GM18511 (cell line): ENCODE data around the gene TRPV4.

Experiments used
- ATAC-seq: cut with Tn5 transposase; IDR thresholded peaks from one replicate; pipeline ENCODE4 v1.9.1; 2021; ENCODE audit warnings: mild to moderate bottlenecking, moderate library complexity; ENCODE audit not compliant: unreplicated experiment

The TRPV4 gene

DNA sequence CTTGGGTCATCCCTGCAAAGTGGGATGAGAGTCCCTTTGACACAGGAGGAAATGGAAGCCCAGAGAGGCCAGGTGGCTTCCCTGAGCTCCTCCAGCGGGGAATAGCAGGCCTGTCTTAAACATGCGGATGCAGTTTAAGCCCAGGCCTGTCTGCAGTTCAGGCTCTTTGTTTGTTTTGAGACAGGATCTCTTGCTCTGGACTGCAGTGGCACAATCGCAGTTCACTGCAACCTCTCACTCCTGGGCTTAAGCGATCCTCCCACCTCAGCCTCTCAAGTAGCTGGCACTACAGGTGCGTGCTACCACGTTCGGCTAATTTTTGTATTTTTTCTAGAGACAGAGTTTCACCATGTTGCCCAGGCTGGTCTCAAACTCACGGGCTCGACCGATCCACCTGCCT, 3.5 kb downstream of the TRPV4 start:
- no peak for ATAC-seq

DNA sequence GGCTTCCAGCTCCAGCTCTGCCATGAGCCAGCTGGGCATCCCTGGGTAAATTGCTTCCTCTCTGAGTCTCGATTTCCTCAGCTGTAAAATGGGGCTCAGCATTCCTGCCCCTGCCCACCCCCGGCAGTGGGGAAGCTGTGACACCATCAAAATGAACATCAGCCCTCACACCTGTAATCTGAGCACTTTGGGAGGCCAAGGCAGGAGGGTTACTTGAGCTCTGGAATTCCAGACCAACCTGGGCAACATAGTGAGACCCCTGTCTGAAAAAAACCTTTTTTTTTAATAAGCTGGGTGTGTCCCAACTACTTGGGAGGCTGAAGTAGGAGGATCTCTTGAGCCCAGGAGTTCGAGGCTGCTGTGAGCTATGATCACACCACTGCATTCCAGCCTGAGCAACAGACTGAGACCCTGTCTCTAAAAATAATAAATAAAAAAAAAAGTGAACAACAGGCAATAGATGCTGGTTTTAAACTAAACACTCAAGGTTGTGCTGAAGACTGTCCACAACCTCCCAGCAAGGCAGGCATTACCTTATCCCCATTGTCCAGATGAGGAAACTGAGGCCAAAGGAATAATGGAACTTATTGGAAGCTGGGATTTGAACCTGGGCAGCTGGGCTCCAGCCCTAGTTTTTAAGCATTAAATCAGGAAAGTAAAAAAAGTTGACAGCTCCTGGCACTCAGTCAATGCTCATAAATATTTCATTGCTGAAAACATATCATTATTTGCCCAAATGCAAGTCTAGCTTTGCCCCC, 4.3 kb downstream of the TRPV4 start:
- no peak for ATAC-seq

DNA sequence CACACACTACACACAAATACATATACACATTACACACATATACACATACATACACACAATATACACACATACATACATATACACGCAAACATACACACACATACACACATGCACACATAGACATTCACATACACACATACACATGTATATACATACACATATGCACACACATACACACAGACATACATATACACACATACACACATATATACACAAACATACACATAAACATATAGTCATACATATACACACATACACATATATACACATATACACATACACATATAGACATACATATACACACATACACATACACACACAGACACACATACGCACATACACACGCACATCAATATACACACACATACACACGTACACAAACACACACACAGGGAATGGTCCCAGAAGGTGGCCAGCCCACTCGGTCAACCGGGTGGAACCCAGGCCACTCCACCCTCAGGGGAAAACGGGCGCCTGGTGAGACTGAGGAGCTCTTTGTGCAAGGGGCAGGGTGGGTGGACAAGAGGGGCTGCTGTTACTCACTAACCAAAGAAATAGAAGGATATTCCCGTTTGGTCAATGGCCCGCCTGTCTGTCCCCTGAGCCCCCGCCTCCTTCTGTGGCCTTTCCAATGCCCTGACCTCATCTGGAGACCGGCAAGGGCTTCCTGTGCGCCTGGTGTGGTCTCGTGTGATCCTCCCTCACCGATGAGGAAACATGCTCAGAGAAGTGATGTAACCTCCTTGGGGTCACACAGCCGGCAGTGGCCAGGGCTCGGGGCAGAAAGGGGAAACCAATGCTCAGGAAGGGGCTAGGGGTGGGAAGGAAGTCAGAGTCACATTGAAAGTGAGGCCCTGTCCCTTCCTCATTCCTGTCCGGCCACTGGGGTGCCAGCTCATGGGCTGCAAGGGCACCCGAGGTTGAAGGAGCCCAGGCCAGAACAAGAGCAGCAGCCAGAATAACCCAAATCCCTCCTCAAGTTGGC, 5.3 kb downstream of the TRPV4 start:
- ATAC-seq = no peak

DNA sequence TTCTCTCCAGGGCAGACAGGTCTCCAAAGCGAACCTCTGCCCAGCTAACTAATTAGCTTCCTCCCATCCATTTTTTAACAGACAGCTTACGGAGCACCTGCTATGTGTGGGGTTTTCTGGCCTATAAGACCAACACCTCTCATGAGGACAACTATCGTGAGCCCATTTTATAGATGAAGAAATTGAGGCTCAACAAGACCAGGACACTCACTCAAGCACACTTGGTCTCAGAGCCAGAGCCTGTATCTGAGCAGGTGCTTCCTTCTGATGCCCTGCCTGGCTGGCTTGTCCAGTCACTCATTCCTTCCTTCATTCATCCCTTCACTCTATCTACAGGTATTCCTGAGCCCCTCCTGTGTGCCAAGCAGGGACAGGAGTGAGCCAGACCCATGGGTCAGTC, 6.1 kb downstream of the TRPV4 start:
- ATAC-seq = no peak

DNA sequence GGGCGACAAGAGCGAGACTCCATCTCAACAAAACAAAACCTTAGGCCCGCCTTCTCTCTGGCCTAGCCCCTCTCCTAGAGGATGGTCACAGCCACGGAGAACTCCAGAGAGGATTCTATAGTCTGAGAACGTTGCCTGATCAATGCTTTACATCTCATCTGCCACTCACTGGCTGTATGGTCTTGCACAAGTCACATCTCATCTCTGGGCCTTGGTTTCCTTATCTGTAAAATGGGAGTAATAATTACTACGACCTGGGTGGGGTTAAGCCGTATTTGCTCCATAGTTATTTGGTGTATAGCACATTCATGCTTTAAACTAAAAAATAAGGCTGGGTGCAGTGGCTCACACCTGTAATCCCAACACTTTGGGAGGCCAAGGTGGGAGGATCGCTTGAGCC, 8.5 kb downstream of the TRPV4 start:
- no peak for ATAC-seq

DNA sequence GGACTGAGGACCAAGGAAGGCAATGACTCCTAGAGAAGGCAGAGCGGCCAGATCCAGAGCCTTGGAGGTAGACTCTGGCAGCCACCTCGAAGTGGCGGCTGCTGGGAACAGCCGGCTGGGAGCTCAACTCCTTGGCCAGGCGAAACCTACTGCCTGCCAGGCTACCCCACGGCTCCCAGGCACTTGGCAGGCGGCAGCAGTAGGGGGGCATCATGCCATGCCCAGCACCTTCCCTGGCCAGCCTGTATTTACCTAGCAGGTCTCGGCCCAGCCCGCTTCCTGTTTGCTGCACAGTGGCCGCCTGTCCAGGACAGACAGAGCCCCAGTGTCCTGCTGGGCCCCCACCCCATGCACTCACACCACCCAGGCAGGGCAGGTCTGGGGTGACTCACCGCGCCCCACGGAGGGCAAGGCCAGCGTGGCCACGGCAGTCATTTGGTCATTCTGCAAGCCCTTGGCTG, 10.2 kb downstream of the TRPV4 start:
- no peak for ATAC-seq

DNA sequence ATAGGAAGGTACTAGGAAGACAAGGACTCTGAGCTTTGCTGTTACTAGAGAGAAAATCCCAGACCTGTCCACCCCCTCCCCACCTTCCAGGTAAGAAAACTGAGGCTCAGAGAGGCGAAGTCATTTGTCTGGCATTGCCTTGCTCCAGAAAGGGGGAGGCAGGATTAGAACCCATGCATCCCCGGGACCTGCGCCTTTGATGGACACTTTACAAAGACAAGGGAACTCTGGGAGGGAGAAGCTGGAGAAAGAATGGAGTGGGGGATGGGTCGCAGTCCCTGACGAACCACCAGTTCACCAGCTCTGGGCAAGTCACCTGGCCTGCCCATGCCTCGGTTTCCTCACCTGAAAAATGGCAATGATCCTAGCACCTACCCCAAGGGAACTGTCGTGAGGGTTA, 10.8 kb downstream of the TRPV4 start:
- no peak for ATAC-seq

DNA sequence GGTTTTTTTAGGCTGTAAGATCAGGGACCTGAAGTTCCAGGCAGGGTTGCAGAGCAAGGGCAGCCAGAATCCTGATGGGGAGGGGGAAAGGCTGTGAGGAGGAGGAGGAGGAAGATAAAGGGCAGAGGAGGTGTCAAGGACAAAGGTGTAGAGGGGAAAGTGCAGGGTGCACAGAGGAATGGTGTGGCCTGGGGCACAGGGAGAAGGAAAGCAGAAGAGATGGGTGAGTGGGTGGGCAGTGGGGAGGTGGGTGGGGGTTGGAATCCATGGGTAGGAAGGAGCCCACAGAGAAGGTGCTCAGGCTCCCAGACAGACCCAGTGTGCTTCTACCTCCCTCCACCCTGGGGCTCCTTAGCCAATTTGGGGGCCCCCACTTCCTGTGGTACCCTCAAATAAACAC, 11.2 kb downstream of the TRPV4 start:
- ATAC-seq = no peak

DNA sequence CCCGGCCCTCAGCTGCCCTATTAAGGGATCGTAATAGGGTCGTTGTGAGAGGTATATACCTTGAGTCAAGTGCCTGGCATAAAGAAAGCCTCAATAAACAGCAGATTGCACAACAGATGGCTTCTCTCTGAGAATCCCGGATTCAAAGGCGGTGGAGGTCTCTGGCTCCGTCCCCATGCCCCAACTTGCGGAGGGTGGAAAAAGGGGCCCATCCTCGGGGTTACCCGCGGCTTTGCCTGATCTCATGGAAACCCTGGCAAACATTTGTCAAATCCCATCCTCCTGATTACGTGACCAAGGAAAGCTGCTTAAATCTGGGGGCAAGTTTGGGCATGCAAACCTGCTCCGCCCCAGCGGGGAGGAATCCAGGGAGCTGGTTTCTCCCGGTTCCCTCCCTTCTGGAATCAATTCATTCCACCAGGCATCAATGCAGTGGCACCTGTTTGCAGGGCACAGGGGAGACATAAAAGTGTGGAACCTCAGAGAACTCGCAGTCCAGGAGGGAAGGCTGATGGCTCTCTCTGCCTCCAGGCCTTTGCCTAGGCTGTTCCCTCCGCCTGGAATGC, 12.3 kb downstream of the TRPV4 start:
- ATAC-seq = no peak

DNA sequence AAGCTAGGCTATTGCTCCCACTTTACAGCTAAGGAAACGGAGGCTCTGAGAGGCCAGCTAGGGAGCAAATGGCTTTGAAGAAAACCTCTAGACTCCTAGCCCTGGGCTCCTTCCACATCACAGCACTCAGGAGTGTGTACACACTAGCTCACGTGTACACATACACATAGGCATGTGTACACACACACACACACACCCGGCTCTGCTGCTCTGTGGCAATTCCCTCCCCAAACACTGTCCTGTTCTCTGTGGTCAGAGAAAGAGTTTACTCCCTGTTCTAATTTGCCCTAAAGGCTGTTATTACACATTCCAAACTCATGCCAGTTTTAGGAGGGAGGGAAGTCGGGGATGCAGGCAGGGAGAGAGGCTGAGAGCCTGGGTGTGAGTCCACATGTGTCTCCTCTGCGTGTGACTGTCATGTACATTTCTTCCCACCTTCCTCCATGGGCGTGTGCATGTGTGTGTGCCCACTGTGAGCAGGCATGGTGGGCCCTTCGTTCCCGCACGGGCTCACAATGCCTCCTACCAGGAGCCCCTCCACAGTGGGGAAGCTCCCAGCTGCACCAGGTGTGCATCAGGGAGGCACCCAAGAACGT, 14.2 kb downstream of the TRPV4 start:
- no peak for ATAC-seq

DNA sequence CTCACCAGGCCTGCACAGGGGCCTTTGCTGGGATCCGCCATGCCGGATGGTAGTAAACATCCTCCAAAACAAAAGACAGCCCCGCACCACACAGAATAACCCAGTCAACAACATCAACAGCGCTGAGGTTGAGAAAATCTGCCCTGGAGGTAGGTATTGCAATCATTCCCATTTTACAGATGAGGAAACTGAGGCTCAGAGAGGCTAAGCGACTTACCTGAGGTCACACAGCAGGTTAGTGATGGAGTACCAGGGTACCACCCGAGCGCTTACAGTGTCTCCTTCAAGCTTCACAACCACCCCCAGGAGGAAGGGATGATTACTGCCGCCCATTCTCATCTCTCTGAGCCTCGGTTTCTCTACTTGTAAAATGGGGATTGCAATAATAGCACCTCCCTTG, 14.9 kb downstream of the TRPV4 start:
- ATAC-seq = no peak

DNA sequence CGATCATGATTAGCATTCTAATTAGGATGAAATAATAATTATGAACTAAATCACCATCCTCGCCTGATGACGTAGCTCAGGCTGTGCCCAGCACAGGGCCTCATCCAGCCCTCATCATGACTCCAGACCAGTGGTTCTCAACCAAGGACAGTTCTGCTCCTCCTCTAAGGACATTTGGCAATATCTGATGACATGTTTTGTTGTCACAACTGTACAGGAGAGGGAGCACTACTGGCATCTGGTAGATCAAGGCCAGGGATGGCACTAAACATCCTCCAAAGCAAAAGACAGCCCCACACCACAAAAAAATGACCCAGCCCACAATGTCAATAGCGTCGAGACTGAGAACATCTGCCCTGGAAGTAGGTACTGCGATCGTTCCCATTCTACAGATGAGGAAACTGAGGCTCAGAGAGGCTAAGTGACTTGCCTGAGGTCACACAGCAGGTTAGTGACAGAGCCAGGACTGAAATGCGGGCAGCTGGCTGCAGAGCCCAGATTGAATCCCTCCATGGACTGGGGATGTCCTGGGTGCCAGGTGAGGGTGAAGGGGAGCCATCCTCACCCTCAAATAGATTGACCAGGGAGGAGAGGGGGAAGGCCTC, 15.5 kb downstream of the TRPV4 start:
- ATAC-seq = no peak

DNA sequence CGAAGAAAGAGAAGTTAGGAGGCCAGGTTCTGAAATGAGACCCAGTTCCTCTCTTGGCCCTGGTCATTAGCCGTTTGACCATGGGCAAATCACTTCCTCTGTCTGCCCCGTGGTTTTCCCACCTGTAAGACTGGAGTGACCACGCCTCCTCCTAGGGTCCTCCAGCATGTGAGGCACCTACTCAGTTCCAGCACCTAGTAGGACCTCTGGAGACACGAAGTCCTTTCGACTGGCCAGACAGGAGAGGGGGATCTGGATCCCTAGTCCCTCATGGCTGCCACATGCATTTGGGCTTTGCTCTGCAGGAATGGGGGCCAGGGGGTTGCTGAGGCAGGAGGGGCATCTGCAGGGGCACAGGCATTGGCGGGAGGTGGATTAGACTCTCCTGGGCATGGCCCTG, 16.3 kb downstream of the TRPV4 start:
- ATAC-seq = no peak

DNA sequence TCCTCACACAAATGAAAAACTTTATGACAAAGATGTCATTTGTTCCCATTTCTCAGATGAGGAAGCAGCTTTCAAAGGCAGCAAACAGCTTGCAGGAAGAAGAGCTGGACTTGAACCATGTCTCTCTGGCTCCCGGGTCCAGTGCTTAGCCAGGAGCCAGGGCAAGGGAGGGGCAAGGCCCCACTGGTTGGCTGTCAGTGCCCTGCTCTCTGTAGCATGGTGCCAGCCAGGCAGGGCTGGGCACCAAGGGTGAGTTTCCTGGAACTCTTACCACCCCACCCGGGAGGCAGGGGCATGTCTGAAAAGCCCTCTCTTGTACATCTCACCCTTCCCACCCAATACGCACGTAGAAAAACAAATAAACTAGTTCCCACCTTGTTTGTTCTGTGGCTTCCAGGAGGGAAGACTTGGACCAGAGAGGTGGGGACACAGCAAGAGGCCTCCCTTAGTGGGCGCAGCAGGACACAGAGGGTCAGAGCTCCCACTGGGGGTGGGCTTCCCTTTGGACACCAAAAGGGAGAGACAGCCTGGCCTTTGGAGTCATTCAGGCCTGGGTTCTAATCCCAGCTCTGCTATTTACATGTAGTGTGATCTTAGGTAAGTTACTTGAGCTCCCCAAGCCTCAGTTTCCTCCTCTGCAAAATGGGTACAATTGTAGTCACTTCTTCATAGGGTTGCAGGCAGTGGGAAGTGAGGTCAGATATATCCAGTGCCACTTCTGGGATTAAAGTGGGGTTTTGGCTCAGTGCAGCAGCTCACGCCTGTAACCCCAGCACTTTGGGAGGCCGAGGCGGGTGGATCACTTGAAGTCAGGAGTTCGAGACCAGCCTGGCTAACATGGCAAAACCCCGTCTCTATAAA, 17.2 kb downstream of the TRPV4 start:
- no peak for ATAC-seq

DNA sequence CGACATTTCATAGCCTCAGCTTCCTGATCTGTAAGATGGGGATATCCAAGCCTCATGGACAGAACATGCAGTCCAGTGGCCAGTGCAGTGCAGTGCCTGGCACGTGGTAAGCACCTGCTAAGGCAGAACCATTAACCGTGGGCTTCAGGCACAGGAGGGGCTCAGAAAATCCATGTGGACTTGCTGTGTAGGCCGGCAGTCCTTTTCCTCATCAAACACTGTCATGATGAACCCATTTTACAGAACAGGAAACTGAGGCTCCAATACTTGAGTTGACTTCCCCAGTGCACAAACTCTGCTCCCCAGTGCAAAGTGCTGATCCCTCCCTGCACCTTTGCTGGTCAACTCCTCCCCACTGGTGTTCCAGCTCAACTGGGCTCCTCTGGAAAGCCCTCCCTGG, 18.0 kb downstream of the TRPV4 start:
- no peak for ATAC-seq

DNA sequence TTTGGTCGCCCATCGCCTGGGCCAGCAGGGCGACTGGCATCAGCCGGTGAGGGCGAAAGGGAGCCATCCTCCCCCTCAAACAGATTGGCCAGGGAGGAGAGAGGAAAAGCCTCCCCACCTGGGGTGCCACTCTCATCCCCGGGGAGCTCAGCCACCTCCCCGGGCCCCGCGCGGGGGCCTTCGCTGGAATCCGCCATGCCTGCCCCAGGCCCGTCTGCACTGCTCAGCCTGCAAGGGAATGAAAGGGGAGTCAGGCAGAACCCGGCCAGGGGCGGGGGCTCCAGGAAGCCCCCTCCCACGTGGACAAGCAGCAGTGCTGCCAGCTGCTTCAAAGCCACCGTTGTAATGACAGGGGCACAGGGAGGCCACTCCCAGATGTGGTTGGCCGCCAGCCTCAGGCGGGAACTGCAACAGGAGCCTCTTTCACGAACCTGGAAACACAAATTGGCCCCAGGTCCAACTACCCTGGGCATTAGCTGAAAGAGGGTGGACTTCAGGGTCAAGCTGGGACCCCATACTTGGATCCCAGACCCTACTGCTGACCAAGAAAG, 18.5 kb downstream of the TRPV4 start:
- ATAC-seq = no peak

DNA sequence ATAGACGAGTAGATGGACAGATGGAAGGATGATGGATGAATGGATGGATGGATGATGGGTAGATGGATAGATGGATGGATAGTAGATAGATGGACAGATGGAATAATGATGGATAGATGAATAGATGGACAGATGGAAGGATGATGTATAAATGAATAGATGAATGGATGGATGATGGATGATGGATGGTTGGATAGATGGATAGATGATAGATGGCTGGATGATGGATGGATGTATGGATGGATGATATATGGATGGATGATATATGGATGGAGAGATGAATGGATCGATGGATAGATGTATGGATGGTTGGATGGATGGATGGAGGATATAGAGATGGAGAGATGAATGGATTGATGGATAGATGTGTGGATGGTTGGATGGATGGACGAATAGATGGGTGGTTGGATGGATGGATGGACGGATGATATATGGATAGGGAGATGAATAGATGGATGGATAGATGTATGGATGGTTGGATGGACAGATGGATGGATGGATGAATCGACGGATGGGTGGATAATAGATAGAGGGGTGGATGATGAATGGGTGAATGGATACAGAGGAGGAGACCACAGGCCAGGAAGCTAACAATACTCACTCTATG, 19.3 kb downstream of the TRPV4 start:
- ATAC-seq = no peak

DNA sequence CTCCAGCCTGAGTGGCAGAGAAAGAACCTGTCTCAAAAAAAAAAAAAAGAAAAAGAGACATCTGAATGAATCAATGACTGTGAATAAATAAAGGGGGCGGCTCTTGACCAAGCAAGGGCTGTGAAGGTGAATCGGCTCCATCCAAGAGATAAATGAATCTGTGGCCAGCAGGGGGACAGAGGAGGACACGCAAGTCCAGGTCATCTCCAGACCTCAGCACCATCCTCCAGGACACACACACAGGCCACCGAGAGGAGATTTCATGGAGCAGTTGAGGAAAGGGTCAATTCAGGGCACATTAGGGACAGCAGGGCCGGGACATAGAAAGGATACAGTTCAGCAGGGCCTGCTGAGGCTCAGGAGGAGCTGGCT, 21.6 kb downstream of the TRPV4 start:
- no peak for ATAC-seq

DNA sequence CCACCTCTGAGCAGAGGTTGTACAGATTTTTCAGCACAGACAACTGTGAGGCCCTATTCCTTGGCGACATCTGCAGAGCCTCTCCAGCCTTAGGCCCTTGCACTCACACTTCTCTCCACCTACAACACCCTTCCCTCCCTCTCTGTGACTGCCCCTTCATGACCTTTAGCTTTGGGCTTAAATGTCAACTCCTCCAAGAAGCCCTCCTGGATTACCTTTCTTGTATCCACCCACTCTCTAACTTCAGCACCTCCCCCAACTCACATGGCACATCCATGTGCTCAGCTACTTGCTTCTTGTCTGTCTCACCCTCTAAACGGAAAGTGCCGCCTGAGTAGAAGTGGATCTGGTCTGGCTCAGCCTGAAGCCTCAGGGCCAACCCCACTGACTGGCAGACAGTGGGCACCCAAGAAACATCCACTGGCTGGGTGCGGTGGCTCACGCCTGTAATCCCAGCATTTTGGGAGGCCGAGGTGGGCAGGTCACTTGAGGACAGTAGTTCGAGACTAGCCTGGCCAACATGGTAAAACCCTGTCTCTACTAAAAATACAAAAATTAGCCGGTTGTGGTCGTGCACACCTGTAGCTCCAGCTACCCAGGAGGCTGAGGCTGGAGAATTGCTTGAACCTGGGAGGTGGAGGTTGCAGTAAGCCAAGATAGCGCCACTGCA, 22.1 kb downstream of the TRPV4 start:
- ATAC-seq = no peak
